ENCODE data around the gene GTPBP3.

DNA sequence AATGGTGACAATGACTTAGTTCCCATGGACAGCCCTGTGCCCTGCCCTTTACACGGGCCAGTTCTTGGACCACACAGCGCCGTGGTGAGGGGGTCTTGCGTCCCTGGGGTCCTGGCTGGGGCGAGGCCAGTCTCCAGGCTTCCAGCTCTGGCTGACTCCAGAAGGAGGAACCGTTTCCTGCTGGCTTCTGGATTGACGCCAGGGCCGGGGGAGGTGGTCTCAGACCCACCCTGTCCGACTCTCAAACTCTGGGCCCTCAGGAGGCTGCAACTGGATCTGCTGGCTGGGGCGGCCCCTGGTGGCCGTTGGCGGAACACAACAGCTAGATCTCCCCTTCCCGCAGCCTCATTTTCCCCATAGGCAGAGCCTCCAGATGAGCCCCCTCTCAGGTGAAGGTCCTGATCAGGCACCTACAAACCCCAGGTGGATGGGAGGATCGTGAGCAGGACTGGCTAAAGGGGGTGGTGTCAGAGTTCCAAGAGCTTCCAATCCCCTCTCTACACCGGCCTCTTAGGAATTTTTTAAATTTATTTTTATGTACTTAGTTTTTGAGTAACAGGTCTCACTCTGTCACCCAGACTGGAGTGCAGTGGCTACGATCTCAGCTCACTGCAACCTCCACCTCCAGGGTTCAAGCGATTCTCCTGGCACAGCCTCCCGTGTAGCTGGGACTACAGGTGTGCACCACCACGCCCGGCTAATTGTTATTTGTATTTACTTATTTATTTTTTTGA lies 48.7 kb downstream of the GTPBP3 start:
- TF ChIP-seq, protein P1, sequence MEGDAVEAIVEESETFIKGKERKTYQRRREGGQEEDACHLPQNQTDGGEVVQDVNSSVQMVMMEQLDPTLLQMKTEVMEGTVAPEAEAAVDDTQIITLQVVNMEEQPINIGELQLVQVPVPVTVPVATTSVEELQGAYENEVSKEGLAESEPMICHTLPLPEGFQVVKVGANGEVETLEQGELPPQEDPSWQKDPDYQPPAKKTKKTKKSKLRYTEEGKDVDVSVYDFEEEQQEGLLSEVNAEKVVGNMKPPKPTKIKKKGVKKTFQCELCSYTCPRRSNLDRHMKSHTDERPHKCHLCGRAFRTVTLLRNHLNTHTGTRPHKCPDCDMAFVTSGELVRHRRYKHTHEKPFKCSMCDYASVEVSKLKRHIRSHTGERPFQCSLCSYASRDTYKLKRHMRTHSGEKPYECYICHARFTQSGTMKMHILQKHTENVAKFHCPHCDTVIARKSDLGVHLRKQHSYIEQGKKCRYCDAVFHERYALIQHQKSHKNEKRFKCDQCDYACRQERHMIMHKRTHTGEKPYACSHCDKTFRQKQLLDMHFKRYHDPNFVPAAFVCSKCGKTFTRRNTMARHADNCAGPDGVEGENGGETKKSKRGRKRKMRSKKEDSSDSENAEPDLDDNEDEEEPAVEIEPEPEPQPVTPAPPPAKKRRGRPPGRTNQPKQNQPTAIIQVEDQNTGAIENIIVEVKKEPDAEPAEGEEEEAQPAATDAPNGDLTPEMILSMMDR (conservative IDR thresholded peaks at IDR 0.05; ENCODE audit: low read length): peak; percentile 91
- TF ChIP-seq EZH2phosphoT487 (IDR thresholded peaks at IDR 0.05; ENCODE audit: borderline replicate concordance): no peak
